ENCODE measurements around the gene MEIS2. TPM values are rescaled to one million over a fixed set of nuclear protein-coding genes. Genes with fewer than 3 reads are reported as not detected.

Gene MEIS2
- total RNA-seq, 2 experiments from 2014 or later = not detected

- no peak overlapping the region for H3K4me3 Mint-ChIP-seq
Measured at GRCh38 chr15:37130356-37130755, 30.0 kb upstream of the MEIS2 start.

GRCh38 chr15:37125143-37125542 is 24.8 kb upstream of the MEIS2 start:
- DNase-seq (no peak), ATAC-seq (ENCODE audit: poor library complexity) (no peak)
- TF ChIP-seq CTCF (IDR thresholded peaks at IDR 0.05) = no peak
- intact Hi-C loops (cut with DNase I, micrococcal nuclease) = no loop called here
- H3K9me3 ChIP-seq (ENCODE audit: control insufficient read depth in 1 of 2, insufficient read depth in 1 of 2, low read length in 2 of 2) = no peaks in the 10 kb centered on the region
- CTCF ChIA-PET = no interaction called here
- H3K27me3 ChIP-seq (ENCODE audit: control insufficient read depth in 1 of 2, insufficient read depth in 2 of 2, low read length in 2 of 2) = peaks cover under 1 to 7% of the 10 kb centered on the region in 2 experiments
- POLR2A ChIA-PET = no interaction called here
- no peak overlapping the region for H3K4me3 ChIP-seq (ENCODE audit: low read length)
- Mint-ChIP-seq H3K4me1 (ENCODE audit: low read depth) (no peaks in the 10 kb centered on the region), H3K27ac (no peak overlapping the region), H3K4me3 (no peak overlapping the region), H3K36me3 (ENCODE audit: low read depth) (no peaks in the 10 kb centered on the region), H3K9me3 (no peaks in the 10 kb centered on the region), H3K27me3 (peaks cover 24% of the 10 kb centered on the region)
- no peaks in the 10 kb centered on the region for H3K36me3 ChIP-seq (ENCODE audit: insufficient read depth, low read length)
- H3K4me1 ChIP-seq (ENCODE audit: insufficient read depth, low read length) = no peaks in the 10 kb centered on the region
- no peak overlapping the region for H3K27ac ChIP-seq (ENCODE audit: low read depth in 1 of 2, low read length in 2 of 2)

More at GRCh38 chr15:37130356-37130755, 30.0 kb upstream of the MEIS2 start:
- H3K36me3 Mint-ChIP-seq (ENCODE audit: low read depth) = no peaks in the 10 kb centered on the region
- H3K27me3 ChIP-seq (ENCODE audit: control insufficient read depth in 1 of 2, insufficient read depth in 2 of 2, low read length in 2 of 2) = peaks cover 2 to 4% of the 10 kb centered on the region in 2 experiments
- no peaks in the 10 kb centered on the region for H3K9me3 ChIP-seq (ENCODE audit: control insufficient read depth in 1 of 2, insufficient read depth in 1 of 2, low read length in 2 of 2)
- H3K4me1 ChIP-seq (ENCODE audit: insufficient read depth, low read length) = no peaks in the 10 kb centered on the region
- no peak for ATAC-seq (ENCODE audit: poor library complexity)
- ChIA-PET POLR2A (no interaction called here), CTCF (no interaction called here)
- H3K4me3 ChIP-seq (ENCODE audit: low read length) = no peak overlapping the region
- intact Hi-C loops (cut with DNase I, micrococcal nuclease) = loop anchor here (5.0 to 10.0 kb wide), 2 partner anchors 626 to 628 kb away; no protein-coding TSS in a partner anchor
- DNase-seq = no peak
- H3K27ac Mint-ChIP-seq = no peak overlapping the region
- H3K4me1 Mint-ChIP-seq (ENCODE audit: low read depth) = no peaks in the 10 kb centered on the region
- H3K9me3 Mint-ChIP-seq = no peaks in the 10 kb centered on the region
- no peaks in the 10 kb centered on the region for H3K36me3 ChIP-seq (ENCODE audit: insufficient read depth, low read length)
- TF ChIP-seq CTCF (IDR thresholded peaks at IDR 0.05) = no peak
- no peak overlapping the region for H3K27ac ChIP-seq (ENCODE audit: low read depth in 1 of 2, low read length in 2 of 2)
- H3K27me3 Mint-ChIP-seq = peaks cover 4% of the 10 kb centered on the region

DNA sequence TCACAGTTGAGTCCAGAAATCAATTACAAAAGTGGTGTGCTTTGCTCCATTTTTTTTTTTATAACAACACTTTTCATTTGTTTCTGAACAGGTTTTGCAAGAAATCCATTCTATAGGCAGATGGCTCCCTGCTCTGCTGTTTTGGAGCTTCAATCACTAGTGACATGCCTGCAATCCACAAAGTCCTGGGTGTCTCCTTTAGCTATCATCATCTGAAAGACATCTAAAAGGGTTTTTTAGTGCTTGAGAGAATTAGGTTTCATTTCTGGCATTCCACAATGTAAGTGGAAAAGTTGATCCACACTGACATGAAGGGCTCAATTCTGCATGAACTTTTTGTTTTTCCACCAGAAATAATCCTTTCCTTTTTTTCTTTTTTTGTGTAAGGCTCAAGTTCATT is 24.0 kb upstream of the MEIS2 start:
- intact Hi-C loops (cut with DNase I, micrococcal nuclease) = no loop called here
- CTCF ChIA-PET = no interaction called here
- Histone ChIP-seq H3K4me3 (ENCODE audit: low read length) (no peak overlapping the region), H3K27ac (ENCODE audit: low read depth in 1 of 2, low read length in 2 of 2) (no peak overlapping the region), H3K9me3 (ENCODE audit: control insufficient read depth in 1 of 2, insufficient read depth in 1 of 2, low read length in 2 of 2) (no peaks in the 10 kb centered on the region), H3K4me1 (ENCODE audit: insufficient read depth, low read length) (no peaks in the 10 kb centered on the region), H3K27me3 (ENCODE audit: control insufficient read depth in 1 of 2, insufficient read depth in 2 of 2, low read length in 2 of 2) (peaks cover 0 to 7% of the 10 kb centered on the region in 2 experiments), H3K36me3 (ENCODE audit: insufficient read depth, low read length) (no peaks in the 10 kb centered on the region)
- no peak overlapping the region for H3K4me3 Mint-ChIP-seq
- no peak for TF ChIP-seq CTCF (IDR thresholded peaks at IDR 0.05)
- H3K9me3 Mint-ChIP-seq = no peaks in the 10 kb centered on the region
- peaks cover 24% of the 10 kb centered on the region for H3K27me3 Mint-ChIP-seq
- no peak for DNase-seq
- no peak overlapping the region for H3K27ac Mint-ChIP-seq
- ATAC-seq (ENCODE audit: poor library complexity) = no peak
- H3K4me1 Mint-ChIP-seq (ENCODE audit: low read depth) = no peaks in the 10 kb centered on the region
- POLR2A ChIA-PET = no interaction called here
- no peaks in the 10 kb centered on the region for H3K36me3 Mint-ChIP-seq (ENCODE audit: low read depth)
